GM12878 (cell line): ENCODE measurements around the gene UGT1A8. TPM values are rescaled to one million over a fixed set of nuclear protein-coding genes. Genes with fewer than 3 reads are reported as not detected.

Source experiments
- ATAC-seq: fragments of 200-7000 bp; cut with Tn5 transposase; 3 replicates; pipeline ENCODE4 v1.9.1; 2020; ENCODE audit warnings: mild to moderate bottlenecking, moderate library complexity
- BruUV-seq: library from RNA; stranded (reverse); fragments of 400-500 nt; replicated peaks from 2 replicates; lab custom pipeline; 2021; lab: Mats Ljungman, UMichigan
- CTCF ChIA-PET: fragments of 300-600 bp; sonication (Branson Sonifier 250); formaldehyde crosslinking; extraction: SDS; loops from one replicate; lab custom pipeline; 2021; ENCODE audit warnings: inconsistent platforms; lab: Yijun Ruan, JAX
- POLR2A ChIA-PET: fragments of 350-600 bp; formaldehyde crosslinking; extraction: SDS; loops from one replicate; lab custom pipeline; 2021; ENCODE audit warnings: inconsistent platforms; lab: Charles Lee
- RAD21 ChIA-PET: fragments of 300-600 bp; sonication (Branson Sonifier 250); formaldehyde crosslinking; loops from one replicate; lab custom pipeline; 2023; ENCODE audit warnings: antibody characterized with exemption; ENCODE audit not compliant: unreplicated experiment; lab: Charles Lee
- SMC1A ChIA-PET: fragments of 300-600 bp; sonication (Branson Sonifier 250); formaldehyde crosslinking; loops from one replicate; lab custom pipeline; 2023; ENCODE audit not compliant: unreplicated experiment, uncharacterized antibody; lab: Charles Lee
- DNase-seq: peaks from one replicate; pipeline ENCODE4 v3.0.0-alpha.2; 2011; ENCODE audit warnings: low read depth, low spot score
- FAIRE-seq: peaks from 3 replicates; lab custom pipeline; 2011; peaks lifted over from hg19 to GRCh38; lab: Jason Lieb, UNC
- H2AFZ ChIP-seq: 2 replicates; pipeline ENCODE4 v1.6.0; 2011; ENCODE audit warnings: low read depth, low read length, control low read depth; ENCODE audit not compliant: control insufficient read depth
- H3K27ac ChIP-seq: 2 replicates; pipeline ENCODE4 v1.5.1; 2011; ENCODE audit warnings: control low read depth; ENCODE audit not compliant: control insufficient read depth, insufficient read depth
- H3K27me3 ChIP-seq, 2 experiments: replicated peaks in 1 of 2; 2 replicates each; pipeline versions ENCODE4 v1.6.0 to v1.6.1; 2011; ENCODE audit warnings: low read length in 1 of 2; ENCODE audit not compliant: control insufficient read depth in 2 of 2, insufficient read depth in 2 of 2
- H3K36me3 ChIP-seq, 2 experiments: 2 replicates each; pipeline ENCODE4 v1.5.1; 2011; ENCODE audit warnings: low read length in 1 of 2; ENCODE audit not compliant: control insufficient read depth in 2 of 2, insufficient read depth in 2 of 2
- H3K4me1 ChIP-seq: 2 replicates; pipeline ENCODE4 v1.6.1; 2011; ENCODE audit warnings: mild to moderate bottlenecking, low read length, moderate library complexity, mixed read lengths; ENCODE audit not compliant: control insufficient read depth, insufficient read depth
- H3K4me2 ChIP-seq: 2 replicates; pipeline ENCODE4 v1.6.0; 2011; ENCODE audit warnings: control low read depth; ENCODE audit not compliant: control insufficient read depth, insufficient read depth
- H3K4me3 ChIP-seq: fragments of 200-600 bp; sonication (generic); 2 replicates; pipeline ENCODE4 v1.5.1; 2016
- H3K79me2 ChIP-seq: 2 replicates; pipeline ENCODE4 v1.6.0; 2011; ENCODE audit warnings: low read length; ENCODE audit not compliant: control insufficient read depth, insufficient read depth
- H3K9ac ChIP-seq: 2 replicates; pipeline ENCODE4 v1.8.0; 2011; ENCODE audit warnings: low read length, control low read depth, mixed read lengths; ENCODE audit not compliant: control insufficient read depth, insufficient read depth
- H3K9me3 ChIP-seq: replicated peaks from 3 replicates; pipeline ENCODE4 v1.5.1; 2011; ENCODE audit warnings: mild to moderate bottlenecking, low read length; ENCODE audit not compliant: control insufficient read depth, insufficient read depth
- H4K20me1 ChIP-seq: 2 replicates; pipeline ENCODE4 v1.6.0; 2011; ENCODE audit not compliant: control insufficient read depth, insufficient read depth
- BHLHE40 ChIP-seq, 2 experiments: fragments of 450-650 bp in 1 of 2; IDR thresholded peaks; 2 replicates each; pipeline ENCODE4 v1.6.1; 2011 to 2017; ENCODE audit warnings: low read depth in 2 of 2, borderline replicate concordance in 1 of 2, improper control_type of control experiment in 1 of 2, low read length in 1 of 2, mild to moderate bottlenecking in 1 of 2
- BRCA1 ChIP-seq: IDR thresholded peaks from 2 replicates; pipeline ENCODE4 v1.6.1; 2011; ENCODE audit warnings: low read depth, low read length, improper control_type of control experiment
- EP300 ChIP-seq, 2 experiments: fragments of 150-350 bp in 1 of 2; IDR thresholded peaks; 2 replicates each; pipeline ENCODE4 v1.6.1; 2011 to 2012; ENCODE audit warnings: low read depth in 2 of 2, low read length in 2 of 2, borderline replicate concordance in 1 of 2, improper control_type of control experiment in 1 of 2, inconsistent platforms in 1 of 2; ENCODE audit not compliant: control insufficient read depth in 1 of 2
- MYC ChIP-seq: IDR thresholded peaks from 2 replicates; pipeline ENCODE4 v1.6.1; 2011; ENCODE audit warnings: mild to moderate bottlenecking, low read length, moderate library complexity, inconsistent platforms; ENCODE audit not compliant: insufficient read depth, insufficient replicate concordance, insufficient read length, severe bottlenecking
- PML ChIP-seq: IDR thresholded peaks from 2 replicates; pipeline ENCODE4 v1.6.1; 2012; ENCODE audit warnings: low read length, inconsistent platforms
- RAD21 ChIP-seq: IDR thresholded peaks from 2 replicates; pipeline ENCODE4 v1.6.1; 2011; ENCODE audit warnings: mild to moderate bottlenecking, low read depth, low read length, moderate library complexity; ENCODE audit not compliant: insufficient read depth
- RFX5 ChIP-seq: IDR thresholded peaks from 2 replicates; pipeline ENCODE4 v1.6.1; 2011; ENCODE audit warnings: low read depth, low read length, improper control_type of control experiment
- ZNF274 ChIP-seq: IDR thresholded peaks from one replicate; pipeline ENCODE4 v1.8.0; 2011; ENCODE audit not compliant: insufficient read length, insufficient read depth
- WGBS: methylation state at CpG from one replicate; pipeline ENCODE4 v1.1.6; 2016; ENCODE audit warnings: low lambda C conversion rate; ENCODE audit not compliant: insufficient replicate concordance, insufficient coverage; ENCODE audit errors: missing lambda C conversion rate; 5-methylcytosine and 5-hydroxymethylcytosine counted together
- in situ Hi-C: fragments of 300-500 bp; cut with MboI; formaldehyde crosslinking; loops from 9 replicates; pipeline ENCODE4 v1.14.3; 2018; ENCODE audit warnings: mixed read lengths
- intact Hi-C: fragments of 100-400 bp; cut with micrococcal nuclease; formaldehyde crosslinking; loops from one replicate; pipeline ENCODE4 v1.14.2; 2022; ENCODE audit not compliant: unreplicated experiment
- polyA plus RNA-seq, 11 experiments: library from polyadenylated mRNA; depleted of rRNA in 4 of 11; unstranded in 6 of 11; stranded (reverse) in 5 of 11; fragments of >200 nt; fragmentation: Nextera tagmentation in 4 of 11; fragmentation: Illumina TruSeq in 1 of 11; extraction: Ambion mirVana in 4 of 11; extraction: Trizol in 1 of 11; gene quantifications; 1 replicate in 1 of 11; 2 replicates in 10 of 11; pipeline versions ENCODE4 v1.2.1 to v1.2.3, GENCODE V29; 2011 to 2016; ENCODE audit warnings: inconsistent platforms in 2 of 11, missing spikeins in 2 of 11, low read depth in 1 of 11
- total RNA-seq, 4 experiments: library from RNA; depleted of rRNA in 3 of 4; stranded (reverse); fragments of >200 nt in 3 of 4; fragmentation: Illumina TruSeq in 1 of 4; extraction: Trizol in 1 of 4; gene quantifications; 2 replicates each; pipeline versions ENCODE4 v1.2.1 to v1.2.3, GENCODE V29; 2013 to 2021
- TF ChIP-seq, protein P1 (sequence below): IDR thresholded peaks from 2 replicates; pipeline ENCODE4 v1.6.1; 2011; ENCODE audit warnings: borderline replicate concordance, low read depth, mild to moderate bottlenecking, moderate library complexity, mixed read lengths, low read length; ENCODE audit not compliant: insufficient read depth; ENCODE audit errors: extremely low read length

Gene UGT1A8
- total and polyA plus RNA-seq, 10 of the 15 experiments (the other 5 are each of a cell fraction or from before 2014, with no cell fraction given): not detected

DNA sequence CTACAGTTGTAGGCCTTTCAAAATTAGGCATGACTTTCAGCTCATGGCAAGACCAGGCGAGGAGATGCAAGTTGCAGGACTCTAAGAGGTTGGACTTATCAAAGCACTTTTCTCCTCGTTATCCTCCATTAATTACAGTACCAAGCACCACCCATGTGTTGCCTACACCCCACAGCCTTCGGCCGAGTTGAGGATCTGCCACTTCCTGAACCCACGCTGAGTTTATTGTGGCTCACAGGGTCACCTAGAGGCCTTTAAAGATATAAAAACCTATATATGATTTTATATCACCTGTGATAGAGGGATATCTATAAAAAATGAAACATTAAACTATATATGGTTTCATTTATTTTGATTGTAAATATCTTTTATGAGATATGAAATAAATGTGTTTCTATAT lies 21.4 kb downstream of the UGT1A8 start:
- no peak overlapping the region for H3K27ac ChIP-seq
- TF ChIP-seq BRCA1 (no peak), RFX5 (no peak), RAD21 (0 out of 2 replicates have a peak, but pooled peaks have one; percentile 28), ZNF274 (no peak), PML (no peak), EP300 (IDR thresholded peaks at IDR 0.05; ENCODE audit: borderline replicate concordance in 1 of 2, control insufficient read depth in 1 of 2, low read depth in 2 of 2, low read length in 2 of 2) (no peak), MYC (no peak), BHLHE40 (IDR thresholded peaks at IDR 0.05; ENCODE audit: borderline replicate concordance in 1 of 2, low read depth in 2 of 2, low read length in 1 of 2) (no peak)
- TF ChIP-seq, protein P1, sequence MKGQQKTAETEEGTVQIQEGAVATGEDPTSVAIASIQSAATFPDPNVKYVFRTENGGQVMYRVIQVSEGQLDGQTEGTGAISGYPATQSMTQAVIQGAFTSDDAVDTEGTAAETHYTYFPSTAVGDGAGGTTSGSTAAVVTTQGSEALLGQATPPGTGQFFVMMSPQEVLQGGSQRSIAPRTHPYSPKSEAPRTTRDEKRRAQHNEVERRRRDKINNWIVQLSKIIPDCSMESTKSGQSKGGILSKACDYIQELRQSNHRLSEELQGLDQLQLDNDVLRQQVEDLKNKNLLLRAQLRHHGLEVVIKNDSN: no peak
- H3K4me3 ChIP-seq: no peak overlapping the region
- 22% methylated on average over 5 of the region's 5 CpGs for WGBS
- in situ Hi-C loops (no loop called here), intact Hi-C loops (no loop called here)
- H4K20me1 ChIP-seq: no peaks in the 10 kb centered on the region
- RAD21 ChIA-PET: no interaction called here
- CTCF ChIA-PET: no interaction called here
- H3K27me3 ChIP-seq: no peaks in the 10 kb centered on the region
- no peaks in the 10 kb centered on the region for H3K79me2 ChIP-seq
- POLR2A ChIA-PET: no interaction called here
- no peak overlapping the region for H3K9ac ChIP-seq
- peak; percentile 53 for ATAC-seq
- no peak for FAIRE-seq
- no peaks in the 10 kb centered on the region; the same call in 2 of the 3 replicates for H3K9me3 ChIP-seq
- no peaks in the 10 kb centered on the region for H3K36me3 ChIP-seq
- BruUV-seq: no TSS peak
- H3K4me2 ChIP-seq: no peak overlapping the region
- no peak overlapping the region for H2AFZ ChIP-seq
- no peak for DNase-seq
- no peaks in the 10 kb centered on the region for H3K4me1 ChIP-seq
- SMC1A ChIA-PET: no interaction called here
